Uterus (tissue), 4 donors: ENCODE results near the gene FMN2. TPM values are rescaled to one million over a fixed set of nuclear protein-coding genes. Genes with fewer than 3 reads are reported as not detected.

Experiments used
- DNase-seq, 2 donors: peaks; one replicate each; pipeline ENCODE4 v3.0.0-alpha.2; 2019 to 2020
- H3K27ac ChIP-seq, 2 donors: fragments of 200-600 bp; sonication (generic); 1 replicate in 1 of 2; 2 replicates in 1 of 2; pipeline ENCODE4 v1.5.1; 2016 to 2018
- H3K27me3 ChIP-seq, 2 donors: fragments of 200-600 bp; sonication (generic); one replicate each; pipeline ENCODE4 v1.5.1; 2018 to 2019; ENCODE audit warnings: control low read depth in 1 of 2
- H3K36me3 ChIP-seq, 2 donors: fragments of 200-600 bp; sonication (generic); one replicate each; pipeline ENCODE4 v1.5.1; 2019; ENCODE audit warnings: control low read depth in 1 of 2
- H3K4me1 ChIP-seq, 2 donors: fragments of 200-600 bp; sonication (generic); one replicate each; pipeline ENCODE4 v1.5.1; 2018 to 2019; ENCODE audit warnings: control low read depth in 1 of 2
- H3K4me3 ChIP-seq, 2 donors: fragments of 200-600 bp; sonication (generic); 1 replicate in 1 of 2; 2 replicates in 1 of 2; pipeline ENCODE4 v1.5.1; 2018 to 2019; ENCODE audit warnings: mild to moderate bottlenecking in 1 of 2
- H3K9me3 ChIP-seq, 2 donors: fragments of 200-600 bp; sonication (generic); one replicate each; pipeline ENCODE4 v1.5.1; 2019; ENCODE audit warnings: control low read depth in 1 of 2
- CTCF ChIP-seq, 4 experiments: fragments of 200-600 bp in 2 of 4; fragments of 450-650 bp in 2 of 4; sonication (generic) in 2 of 4; IDR thresholded peaks; one replicate each; pipeline ENCODE4 v1.5.1; 2016 to 2019; ENCODE audit warnings: antibody characterized with exemption in 4 of 4, mild to moderate bottlenecking in 2 of 4, moderate library complexity in 1 of 4
- POLR2A ChIP-seq, 2 donors: fragments of 450-650 bp; IDR thresholded peaks; one replicate each; pipeline ENCODE4 v1.6.1; 2016; ENCODE audit warnings: antibody characterized with exemption in 2 of 2, mild to moderate bottlenecking in 1 of 2, moderate library complexity in 1 of 2
- intact Hi-C: fragments of 100-400 bp; cut with DNase I; formaldehyde crosslinking; loops from one replicate; pipeline ENCODE4 v1.15.1; 2023; ENCODE audit warnings: low total_unique reads
- total RNA-seq, 4 donors: library from RNA; depleted of rRNA in 3 of 4; stranded (reverse); fragments of >200 nt in 3 of 4; gene quantifications; one replicate each; pipeline versions ENCODE4 v1.1.0 to v1.2.4, GENCODE V29; 2014 to 2023
- donor health status: DM: yes; HTN: yes; CAD: no.

Gene FMN2
- total RNA-seq, 4 donors from 2014 or later: 1.0 to 6.5 (median 2.3) TPM; not detected in 1

GRCh38 chr1:240394353-240394752, 302.7 kb downstream of the FMN2 start:
- intact Hi-C loops: no loop called here
- Histone ChIP-seq H3K4me1 (no peaks in the 10 kb centered on the region), H3K36me3 (no peaks in the 10 kb centered on the region), H3K9me3 (no peaks in the 10 kb centered on the region), H3K27ac (no peak overlapping the region), H3K27me3 (no peaks in the 10 kb centered on the region), H3K4me3 (no peak overlapping the region)
- no peak for DNase-seq
- TF ChIP-seq POLR2A (IDR thresholded peaks at IDR 0.05) (no peak), CTCF (IDR thresholded peaks at IDR 0.05) (no peak)

GRCh38 chr1:240395336-240395735, 303.7 kb downstream of the FMN2 start:
- H3K4me1 ChIP-seq: no peaks in the 10 kb centered on the region
- H3K36me3 ChIP-seq: no peaks in the 10 kb centered on the region
- intact Hi-C loops: no loop called here
- no peak for DNase-seq
- TF ChIP-seq CTCF (IDR thresholded peaks at IDR 0.05): no peak
- no peak for TF ChIP-seq POLR2A (IDR thresholded peaks at IDR 0.05)
- H3K27ac ChIP-seq: no peak overlapping the region
- H3K4me3 ChIP-seq: no peak overlapping the region
- H3K27me3 ChIP-seq: no peaks in the 10 kb centered on the region
- H3K9me3 ChIP-seq: no peaks in the 10 kb centered on the region

GRCh38 chr1:240399381-240399780, 307.7 kb downstream of the FMN2 start:
- intact Hi-C loops: no loop called here
- H3K27ac ChIP-seq: no peak overlapping the region
- no peaks in the 10 kb centered on the region for H3K9me3 ChIP-seq
- no peaks in the 10 kb centered on the region for H3K36me3 ChIP-seq
- peak; percentile 28 to 54 for DNase-seq
- no peaks in the 10 kb centered on the region for H3K27me3 ChIP-seq
- H3K4me3 ChIP-seq: no peak overlapping the region
- no peaks in the 10 kb centered on the region for H3K4me1 ChIP-seq
- TF ChIP-seq CTCF (IDR thresholded peaks at IDR 0.05) (no peak), POLR2A (IDR thresholded peaks at IDR 0.05) (no peak)

GRCh38 chr1:240401731-240402130, 310.0 kb downstream of the FMN2 start:
- no peak for TF ChIP-seq POLR2A (IDR thresholded peaks at IDR 0.05)
- TF ChIP-seq CTCF (IDR thresholded peaks at IDR 0.05): no peak
- no peaks in the 10 kb centered on the region for H3K9me3 ChIP-seq
- no peak for DNase-seq
- no peaks in the 10 kb centered on the region for H3K27me3 ChIP-seq
- H3K4me1 ChIP-seq: no peaks in the 10 kb centered on the region
- intact Hi-C loops: no loop called here
- no peaks in the 10 kb centered on the region for H3K36me3 ChIP-seq
- H3K4me3 ChIP-seq: no peak overlapping the region
- H3K27ac ChIP-seq: no peak overlapping the region

- no peak for TF ChIP-seq POLR2A (IDR thresholded peaks at IDR 0.05)
- TF ChIP-seq CTCF (IDR thresholded peaks at IDR 0.05): no peak
- no peaks in the 10 kb centered on the region for H3K27me3 ChIP-seq
- H3K36me3 ChIP-seq: no peaks in the 10 kb centered on the region
- H3K27ac ChIP-seq: no peak overlapping the region
- no peak for DNase-seq
- intact Hi-C loops: no loop called here
- no peaks in the 10 kb centered on the region for H3K4me1 ChIP-seq
- H3K4me3 ChIP-seq: no peak overlapping the region
- no peaks in the 10 kb centered on the region for H3K9me3 ChIP-seq
Measured at GRCh38 chr1:240402326-240402725, 310.6 kb downstream of the FMN2 start.
